Measurements from ENCODE around the gene HNRNPF. TPM values are rescaled to one million over a fixed set of nuclear protein-coding genes. Genes with fewer than 3 reads are reported as not detected.
"Not testable (repeated sequence)": the region's sequence is repeated elsewhere in the genome, so short reads cannot be mapped to it uniquely, and the experiment has no call there.

HNRNPF gene
- total RNA-seq, 1 donor from 2014 or later, result 307 TPM

DNA sequence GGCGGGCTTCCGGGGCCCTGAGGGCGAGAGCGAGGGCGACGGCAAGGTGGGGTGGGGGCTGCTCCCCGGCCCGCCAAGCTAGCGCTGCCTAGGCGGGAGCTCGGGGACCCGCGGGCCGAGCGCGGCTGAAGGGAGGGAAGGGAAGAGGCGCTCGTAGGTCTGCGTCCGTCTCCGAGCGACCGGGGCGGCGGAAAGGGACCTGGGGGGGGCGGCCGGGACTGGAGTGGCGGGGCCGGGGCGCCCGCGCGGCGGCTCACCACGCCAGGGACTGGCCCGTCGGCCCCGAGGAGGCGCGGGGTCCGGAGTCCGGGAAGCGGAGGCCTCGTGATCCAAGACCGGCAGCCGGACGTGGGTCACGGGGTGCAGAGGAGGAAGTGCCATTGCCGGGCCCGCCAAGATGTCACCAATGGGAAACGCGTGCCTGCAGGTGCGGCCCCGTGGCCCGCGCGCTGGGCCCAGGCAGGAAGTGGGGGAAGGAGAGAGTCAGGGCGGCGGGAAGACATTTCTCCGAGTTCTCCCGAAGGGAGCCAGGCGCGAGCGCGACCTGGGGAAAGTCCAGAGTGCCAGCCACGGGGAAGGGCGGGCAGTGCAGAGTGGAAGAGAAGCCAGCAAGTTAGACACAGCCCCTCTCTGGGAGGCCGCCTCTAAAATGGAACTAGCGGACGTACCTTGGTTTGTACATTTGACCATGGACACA lies 11.9 kb downstream of the HNRNPF start:
- peak; percentile 92 for DNase-seq (ENCODE audit: low spot score)

DNA sequence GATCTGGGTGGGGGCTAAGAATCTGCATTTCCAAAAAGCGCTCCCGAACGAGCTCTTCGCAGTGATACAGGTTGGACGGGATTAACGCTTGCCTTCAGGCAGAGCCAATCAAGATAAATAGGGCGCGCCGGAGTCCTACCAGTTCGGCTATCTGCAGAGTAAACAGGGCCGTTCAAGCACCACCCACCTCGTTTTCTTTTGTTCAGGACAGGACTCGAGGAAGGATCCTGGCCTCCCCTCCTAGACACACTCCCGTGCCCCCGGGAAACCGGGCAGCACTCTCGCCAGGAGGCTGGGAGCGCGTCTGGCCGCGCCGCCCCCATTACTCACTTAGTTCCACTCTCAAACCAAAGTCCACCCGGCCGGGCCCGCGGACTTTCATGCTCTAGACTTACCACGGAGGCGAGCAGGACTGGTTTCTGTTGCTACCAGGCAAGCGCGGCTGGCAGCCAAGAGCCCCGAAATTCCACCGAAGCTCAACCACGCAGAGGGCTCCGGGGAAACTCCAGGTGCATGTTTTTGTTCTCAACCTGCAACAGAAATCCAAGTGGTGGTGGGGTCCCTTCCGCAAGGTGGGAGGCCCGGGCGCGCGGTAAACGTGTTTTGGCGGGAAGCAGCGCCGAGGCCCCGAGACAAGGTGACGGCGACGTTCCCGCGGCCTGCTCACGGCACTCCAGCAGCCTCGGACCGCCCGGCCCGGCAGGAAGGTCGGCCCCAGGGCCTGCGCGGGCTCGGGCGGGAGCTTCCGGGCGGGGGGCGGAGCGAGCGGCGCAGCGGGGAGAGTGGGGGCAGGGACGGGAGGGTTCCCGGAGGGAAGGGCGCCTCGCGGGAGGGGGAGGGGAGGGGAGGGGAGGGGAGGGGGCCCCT lies 12.7 kb downstream of the HNRNPF start:
- peak; percentile 87 for DNase-seq (ENCODE audit: low spot score)

DNA sequence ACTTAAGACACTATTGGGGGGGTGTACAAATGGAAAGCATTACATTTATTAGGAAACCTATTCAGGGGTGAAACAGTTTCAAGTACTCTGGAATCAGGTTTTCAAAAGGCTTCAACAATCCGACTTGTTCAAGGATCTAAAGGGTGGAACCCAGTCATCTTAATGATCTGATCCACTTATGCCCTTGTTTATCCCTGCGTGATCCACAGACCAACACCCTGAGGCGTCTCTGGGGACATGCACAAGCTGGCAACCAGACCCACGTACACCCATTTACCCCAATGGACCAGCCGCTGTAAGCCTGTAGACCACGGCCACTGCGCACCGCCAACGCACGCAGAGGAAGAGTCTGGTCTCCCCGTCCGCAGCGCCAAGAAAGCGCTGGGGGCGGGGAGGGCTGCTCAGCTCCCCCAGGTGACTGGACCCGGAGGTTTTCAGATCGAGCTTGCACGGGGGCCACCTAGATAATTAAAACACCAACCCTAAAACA lies 13.4 kb downstream of the HNRNPF start:
- DNase-seq (ENCODE audit: low spot score), result no peak

DNA sequence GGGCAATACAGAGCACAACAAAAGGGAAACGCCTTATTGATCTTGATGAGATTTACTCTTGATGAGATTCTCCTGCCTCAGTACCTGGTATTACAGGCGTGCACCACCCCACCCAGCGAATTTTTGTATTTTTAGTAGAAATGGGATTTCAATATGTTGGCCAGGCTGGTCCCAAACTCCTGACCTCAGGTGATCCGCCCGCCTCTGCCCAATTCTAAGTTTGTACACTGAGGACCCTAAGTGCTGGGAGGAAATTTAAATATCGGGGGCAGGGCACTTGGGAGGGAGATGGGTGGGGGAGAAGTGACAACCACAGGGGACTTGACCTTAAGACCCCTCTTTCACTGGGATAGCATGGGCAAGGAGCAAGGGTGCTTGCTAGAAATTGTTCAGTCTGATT lies 14.1 kb downstream of the HNRNPF start:
- DNase-seq (ENCODE audit: low spot score), result no peak

DNA sequence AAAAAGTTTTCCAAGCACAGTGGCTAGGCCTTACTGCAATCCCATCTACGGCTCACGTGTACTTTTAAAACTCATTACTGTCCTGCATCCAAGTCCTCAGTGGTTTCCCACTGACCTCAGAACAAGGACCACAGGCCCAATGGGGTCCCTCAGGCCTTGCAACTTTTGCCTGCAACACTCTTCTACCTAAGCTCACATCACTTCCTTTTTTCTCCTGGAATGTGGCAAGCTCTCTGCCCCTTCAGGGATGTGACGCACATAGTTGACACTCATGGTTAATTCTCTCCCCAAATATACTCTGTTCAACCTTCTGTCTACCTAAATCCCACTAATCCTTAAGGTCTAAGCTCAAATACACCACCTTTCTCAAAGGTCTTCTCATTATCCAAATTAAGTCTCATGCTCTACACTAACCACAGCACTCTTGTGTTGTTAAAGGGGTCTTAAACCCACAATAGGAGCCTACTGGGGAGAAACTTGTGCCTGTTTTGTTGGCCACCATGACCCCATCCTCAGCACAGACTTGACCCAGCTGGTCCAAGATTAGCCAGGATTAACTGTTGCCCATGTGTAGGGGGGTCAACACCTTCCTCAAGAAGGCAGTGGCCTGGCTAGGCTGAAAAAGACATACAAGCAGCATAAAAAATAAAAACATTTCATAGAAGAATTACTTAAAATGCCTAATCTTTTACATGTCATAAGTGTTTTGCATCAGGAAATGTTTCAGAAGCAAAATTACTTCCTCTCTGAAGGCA lies 15.2 kb downstream of the HNRNPF start:
- DNase-seq (ENCODE audit: low spot score), result no peak

DNA sequence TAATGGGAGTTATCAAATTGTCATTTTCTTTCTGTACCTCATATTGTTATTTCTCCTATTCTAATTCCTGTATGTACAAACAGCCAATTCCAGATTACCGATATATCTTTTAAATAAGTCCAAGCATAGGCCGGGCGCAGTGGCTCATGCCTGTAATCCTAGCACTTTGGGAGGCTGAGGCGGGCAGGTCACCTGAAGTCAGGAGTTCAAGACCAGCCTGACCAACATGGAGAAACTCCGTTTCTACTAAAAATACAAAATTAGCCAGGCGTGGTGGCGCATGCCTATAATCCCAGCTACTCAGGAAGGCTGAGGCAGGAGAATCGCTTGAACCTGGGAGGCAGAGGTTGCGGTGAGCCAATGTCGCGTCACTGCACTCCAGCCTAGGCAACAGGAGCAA lies 15.8 kb downstream of the HNRNPF start:
- not testable (repeated sequence) for DNase-seq (ENCODE audit: low spot score)

DNA sequence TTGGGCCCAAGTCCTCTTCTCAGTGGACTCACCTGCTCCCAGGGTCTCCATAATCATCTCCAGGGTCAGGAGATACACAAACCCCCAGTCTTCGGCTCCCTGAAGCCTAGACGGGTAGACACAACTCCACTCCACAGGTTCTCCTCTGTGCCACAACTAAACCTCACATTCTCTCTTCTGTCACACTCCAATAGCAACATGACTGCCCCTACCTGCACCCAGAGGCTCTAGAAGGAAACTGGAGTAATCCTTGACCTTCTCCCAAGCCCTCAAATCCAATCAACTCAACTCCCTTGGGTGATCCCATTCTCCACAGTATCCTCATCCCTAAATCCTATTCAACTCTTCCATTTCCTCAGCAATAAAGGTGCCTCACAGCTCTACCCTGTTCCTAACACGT lies 16.2 kb downstream of the HNRNPF start:
- DNase-seq (ENCODE audit: low spot score), result no peak

DNA sequence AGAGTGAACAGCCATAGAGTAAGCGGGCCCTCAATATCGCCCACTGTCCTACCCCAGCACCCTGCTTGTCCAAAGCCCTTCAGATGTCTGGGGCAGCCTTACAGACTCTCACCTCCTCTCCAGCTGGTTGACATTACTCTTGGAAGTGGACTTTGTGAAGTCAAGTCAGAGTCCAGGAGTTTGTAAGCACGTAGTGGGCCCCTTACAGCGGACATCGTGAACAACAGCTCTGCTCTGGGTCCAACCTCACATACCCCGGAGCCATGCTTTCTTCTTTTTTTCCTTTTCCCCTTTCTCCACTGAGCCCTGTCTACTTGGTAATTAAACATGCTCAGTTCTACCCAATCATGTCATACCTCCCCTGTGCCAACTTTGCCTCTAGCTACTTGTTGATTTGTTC lies 17.5 kb downstream of the HNRNPF start:
- no peak for DNase-seq (ENCODE audit: low spot score)

DNA sequence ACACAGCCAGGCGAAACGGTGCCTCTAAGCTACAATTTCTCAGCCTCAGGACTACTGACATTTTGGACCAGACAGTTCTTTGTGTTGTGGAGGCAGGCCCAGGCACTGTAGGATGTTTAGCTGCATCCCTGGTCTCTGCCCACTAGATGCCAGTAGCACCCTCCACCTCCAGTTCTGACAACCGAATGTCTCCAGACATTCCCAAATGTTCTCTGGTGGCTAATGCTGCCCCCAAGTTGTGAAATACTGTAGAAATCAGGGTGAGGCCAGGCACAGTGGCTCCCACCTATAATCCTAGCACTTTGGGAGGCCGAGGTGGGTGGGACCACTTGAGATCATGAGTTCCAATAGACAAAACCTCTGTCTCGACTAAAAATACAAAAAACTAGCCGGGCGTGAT lies 18.2 kb downstream of the HNRNPF start:
- DNase-seq (ENCODE audit: low spot score), result no peak

DNA sequence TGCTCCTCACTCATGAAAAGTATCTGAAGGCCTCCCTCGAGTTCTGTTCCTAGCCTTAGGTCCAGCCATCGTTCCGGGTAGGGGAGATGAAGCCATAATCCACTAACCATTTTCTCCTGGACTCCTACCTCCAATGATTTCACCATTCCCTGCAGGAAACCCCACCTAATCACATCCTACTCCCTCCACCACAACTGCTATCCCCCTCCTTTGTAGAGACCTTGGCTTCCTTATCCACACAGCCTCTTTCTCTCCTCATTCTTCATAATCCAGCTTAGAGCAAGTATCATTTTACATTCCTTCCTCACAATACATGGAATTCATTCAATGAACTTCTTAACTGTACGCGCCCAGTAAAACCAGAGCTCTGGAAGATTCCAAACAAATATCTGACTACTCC lies 18.7 kb downstream of the HNRNPF start:
- no peak for DNase-seq (ENCODE audit: low spot score)

DNA sequence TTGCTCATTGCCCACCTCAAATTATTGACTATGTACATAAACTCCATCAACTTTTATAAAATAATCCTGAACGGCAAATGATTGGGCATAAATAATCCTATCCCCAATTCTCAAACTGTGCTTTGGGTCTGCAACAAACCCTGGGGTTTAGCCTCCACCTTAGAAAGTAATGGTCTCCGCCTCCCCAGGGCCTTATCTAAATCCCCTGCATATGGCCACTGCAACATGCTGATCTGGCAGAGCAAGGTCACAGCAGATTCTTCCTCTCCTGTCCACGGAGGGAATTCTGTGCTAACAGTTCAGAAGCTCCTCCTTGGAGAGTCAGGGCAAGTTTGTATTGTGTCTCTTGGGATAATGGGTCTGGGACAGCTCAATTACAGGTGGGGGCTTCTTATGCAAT lies 19.1 kb downstream of the HNRNPF start:
- no peak for DNase-seq (ENCODE audit: low spot score)

DNA sequence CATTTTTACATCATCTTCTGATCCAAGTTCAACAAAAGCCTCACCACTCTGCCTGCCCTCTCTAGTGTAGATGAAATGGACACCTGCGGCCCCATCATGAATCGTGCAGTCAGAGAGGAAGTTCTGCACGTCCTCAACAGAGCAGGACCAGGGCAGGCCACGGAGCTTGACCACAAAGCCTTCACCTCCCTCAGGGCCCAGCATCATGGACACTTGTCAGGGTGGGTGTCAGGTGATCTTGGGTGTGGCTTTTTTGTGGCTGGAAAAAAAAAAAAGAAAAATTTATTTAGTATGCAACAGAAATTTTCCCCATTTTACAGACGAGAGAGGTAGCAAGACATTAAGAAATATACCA lies 21.3 kb downstream of the HNRNPF start:
- no peak for DNase-seq (ENCODE audit: low spot score)

DNA sequence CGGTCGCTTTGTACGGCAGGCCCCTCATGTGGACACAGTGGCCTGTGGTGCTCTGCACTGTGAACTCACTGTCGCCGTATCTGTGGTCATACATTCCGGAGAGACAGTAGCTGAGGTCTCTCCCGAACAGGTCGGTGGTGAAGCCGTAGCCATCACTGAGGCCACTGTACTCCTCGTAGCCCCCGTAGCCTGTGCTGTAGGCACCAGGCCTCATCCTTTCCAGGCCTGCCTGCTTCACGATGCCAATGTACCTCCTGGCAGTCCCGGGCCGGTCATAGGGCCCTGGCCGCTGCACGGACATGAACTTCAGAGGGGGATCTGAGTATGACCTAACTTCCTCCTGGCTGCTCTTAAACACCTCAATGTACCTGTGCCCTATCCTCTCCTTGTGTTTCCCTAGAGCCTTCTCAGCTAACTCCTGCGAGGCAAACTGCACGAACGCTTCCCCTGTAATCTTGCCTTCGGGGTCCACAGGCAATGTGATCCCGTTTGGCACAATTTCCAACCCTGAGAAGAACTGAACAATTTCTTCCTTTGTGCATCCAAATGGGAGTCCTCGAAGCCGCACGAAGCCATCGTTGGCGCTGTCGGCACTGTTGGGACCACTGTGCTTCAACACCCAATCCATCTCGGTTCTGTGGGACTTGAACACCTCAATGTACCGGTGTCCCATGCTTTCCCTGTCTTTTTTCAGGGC lies 21.9 kb downstream of the HNRNPF start:
- no peak for DNase-seq (ENCODE audit: low spot score)

DNA sequence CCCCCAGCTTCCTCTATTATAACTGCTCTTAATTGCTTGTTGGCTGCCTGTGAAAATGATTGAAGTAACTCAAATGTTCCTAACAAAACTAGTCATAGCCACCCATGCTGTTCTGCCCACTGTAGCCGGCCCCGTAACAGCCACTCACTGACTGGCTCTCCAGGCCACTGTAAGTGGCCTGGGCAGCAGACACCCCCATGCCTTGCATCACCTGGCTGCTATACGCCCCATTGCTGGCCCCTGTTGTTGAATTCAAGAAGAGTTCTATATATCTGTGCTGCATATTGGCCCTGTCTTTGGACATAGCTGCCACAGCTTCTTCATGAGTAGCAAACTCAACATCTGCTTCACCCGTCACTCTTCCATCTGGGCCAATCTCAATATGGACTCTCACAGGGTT lies 22.4 kb downstream of the HNRNPF start:
- no peak for DNase-seq (ENCODE audit: low spot score)

DNA sequence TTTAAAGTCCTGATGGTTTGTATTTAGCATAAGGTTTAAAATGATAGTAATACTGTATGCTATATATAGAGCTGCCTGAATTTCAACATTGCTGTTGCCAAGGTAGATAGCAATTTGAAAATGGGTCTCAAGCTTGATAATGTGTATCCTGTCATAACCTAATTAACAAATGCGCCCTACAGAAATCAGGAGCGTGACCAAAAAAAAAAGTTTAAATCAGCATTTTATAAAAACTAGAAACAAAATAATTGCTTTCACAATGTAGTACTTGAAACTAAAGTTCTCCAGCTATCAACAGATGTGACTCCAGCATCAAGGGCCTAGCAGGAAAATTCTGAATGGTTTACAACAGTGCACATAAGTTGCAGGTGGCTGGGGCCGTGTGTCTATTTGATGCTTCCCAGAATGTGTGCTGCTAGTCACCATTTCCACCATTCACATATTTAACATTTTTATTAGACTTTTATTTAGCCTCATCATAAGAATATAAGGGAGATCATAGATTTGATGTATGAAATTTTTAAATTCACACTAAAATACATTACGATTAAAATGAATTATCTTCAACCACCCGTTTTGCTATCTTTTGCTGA lies 23.5 kb downstream of the HNRNPF start:
- DNase-seq (ENCODE audit: low spot score), result no peak

DNA sequence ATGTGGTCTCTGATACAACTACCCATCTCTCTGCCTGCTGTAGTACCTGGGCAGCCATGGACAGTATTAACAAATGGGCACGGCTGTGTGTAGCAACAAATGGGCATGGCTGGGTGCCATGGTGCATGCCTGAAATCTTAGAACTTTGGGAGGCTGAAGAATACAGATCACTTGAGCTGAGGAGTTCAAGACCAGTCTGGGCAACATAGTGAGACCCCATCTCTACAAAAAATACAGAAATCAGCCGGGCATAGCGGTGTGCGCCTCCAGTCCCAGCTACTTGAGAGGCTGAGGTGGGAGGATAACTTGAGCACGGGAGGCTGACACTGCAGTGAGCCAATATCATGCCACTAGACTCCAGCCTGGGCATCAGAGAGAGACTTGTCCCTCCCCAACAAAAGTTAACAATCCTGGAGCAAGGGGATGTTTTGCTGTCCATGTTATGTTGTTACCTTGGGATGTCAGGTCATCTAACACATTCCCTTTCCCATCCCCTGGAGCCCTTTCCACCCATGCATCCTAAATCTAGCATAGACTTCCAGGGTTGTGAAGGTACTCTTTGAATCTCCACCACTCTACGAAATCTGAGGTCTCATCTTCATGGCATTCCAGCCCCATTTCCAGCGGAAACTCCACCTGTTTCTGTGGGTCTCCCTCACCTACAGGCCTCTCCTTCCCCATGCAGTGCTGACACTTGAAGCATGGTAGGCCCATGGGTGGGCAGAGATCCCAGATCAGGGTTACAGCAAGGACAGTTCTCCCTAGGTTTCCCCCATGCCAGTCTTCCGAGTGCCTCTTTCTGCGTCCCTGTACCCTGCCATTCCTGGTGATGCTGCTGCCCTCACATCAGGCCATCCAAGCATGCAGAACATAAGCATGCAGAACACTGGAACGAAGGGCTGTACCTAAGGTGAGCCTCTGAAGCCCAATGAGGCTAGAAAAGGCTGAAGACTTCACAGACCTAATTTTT lies 24.4 kb downstream of the HNRNPF start:
- DNase-seq (ENCODE audit: low spot score), result no peak

DNA sequence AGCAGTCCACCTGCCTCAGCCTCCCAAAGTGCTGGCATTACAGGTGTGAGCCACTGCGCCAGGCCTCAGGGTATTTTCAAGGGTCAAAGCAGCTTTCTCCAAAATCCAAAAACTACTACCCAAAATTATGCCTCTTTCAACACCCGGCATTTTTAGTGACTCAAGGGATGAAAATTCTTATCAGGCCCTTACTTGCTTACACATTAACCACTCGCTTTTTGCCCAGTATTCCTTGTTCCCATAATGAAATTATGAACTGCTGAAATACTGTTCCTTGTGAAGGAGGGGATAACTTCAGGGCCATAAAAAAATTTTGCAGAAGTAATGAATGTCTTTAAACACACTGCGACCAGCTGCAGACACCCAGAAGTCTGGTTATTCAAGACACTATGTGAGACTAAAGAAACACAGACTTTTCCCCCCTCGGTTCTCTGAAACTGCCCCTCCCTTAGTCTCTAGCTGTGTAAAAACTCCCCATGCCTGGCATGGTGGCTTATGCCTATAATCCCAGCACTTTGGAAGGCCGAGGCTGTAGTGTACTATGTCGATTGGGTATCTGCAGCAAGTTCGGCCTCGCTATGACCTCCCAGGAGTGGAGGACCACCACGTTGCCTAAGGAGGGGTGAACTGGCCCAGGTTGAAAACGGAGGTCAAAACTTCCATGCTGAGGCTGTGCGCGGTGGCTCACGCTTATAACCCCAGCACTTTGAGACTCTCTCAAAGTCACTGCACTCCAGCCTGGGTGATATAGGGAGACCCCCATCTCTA lies 25.6 kb downstream of the HNRNPF start:
- DNase-seq (ENCODE audit: low spot score), result no peak

DNA sequence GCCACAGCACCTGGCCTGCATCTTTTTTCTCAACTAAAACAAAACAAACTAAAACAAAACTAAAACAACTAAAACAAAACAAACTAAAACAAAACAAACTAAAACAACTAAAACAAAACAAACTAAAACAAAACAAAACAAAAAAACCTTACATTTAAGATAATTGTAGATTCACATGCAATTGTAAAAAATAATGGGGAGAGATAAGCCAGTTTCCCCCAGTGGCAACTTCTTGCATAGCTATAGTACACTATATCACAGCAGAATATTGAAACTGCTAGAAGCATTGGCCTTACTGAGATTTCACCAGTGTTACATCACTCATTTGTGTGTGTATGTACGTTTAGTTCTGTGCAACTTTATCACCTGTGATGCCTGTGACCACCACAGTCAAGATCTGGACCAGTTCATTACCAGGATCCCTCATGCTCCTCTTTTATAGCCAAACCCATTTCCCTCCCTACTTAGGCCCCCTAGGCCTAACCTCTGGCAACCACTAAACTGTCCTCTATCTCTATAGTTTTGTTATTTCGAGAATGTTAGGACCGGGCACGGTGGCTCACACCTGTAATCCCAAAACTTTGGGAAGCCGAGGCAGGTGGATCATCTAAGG lies 28.3 kb downstream of the HNRNPF start:
- DNase-seq (ENCODE audit: low spot score), result no peak

DNA sequence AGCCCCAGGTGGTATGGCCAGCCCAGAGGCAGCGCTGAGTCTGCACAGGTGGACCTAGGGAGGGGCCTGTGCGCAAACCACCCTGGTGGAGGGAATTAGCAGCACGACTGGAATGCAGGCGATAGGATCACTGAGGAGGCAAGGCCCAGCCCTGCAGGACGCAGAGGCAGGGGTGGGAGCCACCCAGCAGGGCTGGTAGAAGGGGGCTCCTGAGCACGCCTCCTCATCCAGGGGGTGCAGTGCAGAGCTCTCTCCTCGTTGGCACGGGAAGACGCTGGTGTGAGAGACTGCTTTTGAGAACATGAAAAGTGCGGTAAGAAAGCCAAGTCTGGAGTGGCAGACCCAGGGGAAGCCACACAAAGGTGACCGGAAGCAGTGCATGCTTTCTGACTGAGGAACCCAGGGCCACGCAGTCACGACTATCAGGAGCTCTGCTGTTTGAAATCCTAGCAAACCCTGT lies 31.5 kb downstream of the HNRNPF start:
- DNase-seq (ENCODE audit: low spot score), result peak; percentile 78

Measured in ureter (tissue), 1 donor.